Parathyroid adenoma (tissue), 2 donors: ENCODE measurements around the gene TJP1.
"Not testable (repeated sequence)": the region's sequence is repeated elsewhere in the genome, so short reads cannot be mapped to it uniquely, and the experiment has no call there.

Experiments
- H2AFZ ChIP-seq: fragments of 300-600 bp; sonication (generic); one replicate; pipeline ENCODE4 v1.7.0; 2017; ENCODE audit warnings: antibody characterized with exemption, mild to moderate bottlenecking
- H3K27ac ChIP-seq: fragments of 300-600 bp; sonication (generic); one replicate; pipeline ENCODE4 v1.7.0; 2017
- H3K27me3 ChIP-seq: fragments of 300-600 bp; sonication (generic); one replicate; pipeline ENCODE4 v1.7.0; 2017; ENCODE audit warnings: low read length; ENCODE audit not compliant: control insufficient read depth, insufficient read depth
- H3K36me3 ChIP-seq: fragments of 300-600 bp; sonication (generic); one replicate; pipeline ENCODE4 v1.7.0; 2017; ENCODE audit warnings: low read length; ENCODE audit not compliant: control insufficient read depth, insufficient read depth
- H3K4me1 ChIP-seq: fragments of 300-600 bp; sonication (generic); one replicate; pipeline ENCODE4 v1.7.0; 2017; ENCODE audit warnings: control low read depth
- H3K4me2 ChIP-seq: fragments of 300-600 bp; sonication (generic); one replicate; pipeline ENCODE4 v1.7.0; 2017; ENCODE audit warnings: low read length
- H3K4me3 ChIP-seq: fragments of 300-600 bp; sonication (generic); one replicate; pipeline ENCODE4 v1.7.0; 2017; ENCODE audit warnings: low read depth, low read length
- H3K79me2 ChIP-seq: fragments of 300-600 bp; sonication (generic); one replicate; pipeline ENCODE4 v1.7.0; 2017; ENCODE audit warnings: control low read depth
- H3K9ac ChIP-seq: fragments of 300-600 bp; sonication (generic); one replicate; pipeline ENCODE4 v1.7.0; 2017; ENCODE audit warnings: mild to moderate bottlenecking
- H3K9me3 ChIP-seq: fragments of 300-600 bp; sonication (generic); one replicate; pipeline ENCODE4 v1.7.0; 2017; ENCODE audit warnings: low read length; ENCODE audit not compliant: control insufficient read depth
- CTCF ChIP-seq: fragments of 300-600 bp; sonication (generic); IDR thresholded peaks from one replicate; pipeline ENCODE4 v1.7.0; 2017; ENCODE audit warnings: antibody characterized with exemption, mild to moderate bottlenecking
- donor health status: primary hyperparathyroidism.

TJP1 gene

GRCh38 chr15:29818141-29818540 is 4.1 kb downstream of the TJP1 start:
- Histone ChIP-seq H2AFZ (no peak overlapping the region), H3K36me3 (no peaks in the 10 kb centered on the region), H3K79me2 (peaks cover 27% of the 10 kb centered on the region), H3K9me3 (no peaks in the 10 kb centered on the region), H3K9ac (no peak overlapping the region), H3K27ac (no peak overlapping the region), H3K4me1 (no peaks in the 10 kb centered on the region), H3K4me2 (no peak overlapping the region), H3K27me3 (no peaks in the 10 kb centered on the region), H3K4me3 (no peak overlapping the region)
- no peak for TF ChIP-seq CTCF

GRCh38 chr15:29817455-29817854 is 4.8 kb downstream of the TJP1 start:
- H2AFZ ChIP-seq, H3K27ac ChIP-seq, H3K4me1 ChIP-seq, H3K9ac ChIP-seq, H3K9me3 ChIP-seq, H3K27me3 ChIP-seq, H3K4me2 ChIP-seq, H3K4me3 ChIP-seq, H3K36me3 ChIP-seq: not testable (repeated sequence)
- peaks cover 27% of the 10 kb centered on the region for H3K79me2 ChIP-seq

- Histone ChIP-seq H3K27ac (no peak overlapping the region), H3K9me3 (no peaks in the 10 kb centered on the region), H3K4me1 (no peaks in the 10 kb centered on the region), H3K9ac (no peak overlapping the region), H2AFZ (no peak overlapping the region), H3K4me2 (no peak overlapping the region), H3K27me3 (no peaks in the 10 kb centered on the region), H3K4me3 (no peak overlapping the region), H3K36me3 (no peaks in the 10 kb centered on the region), H3K79me2 (peaks cover 27% of the 10 kb centered on the region)
- TF ChIP-seq CTCF = no peak
Measured at GRCh38 chr15:29815000-29815710, 7.1 kb downstream of the TJP1 start.

GRCh38 chr15:29813009-29813408 is 9.3 kb downstream of the TJP1 start:
- no peak overlapping the region for H3K4me2 ChIP-seq
- no peaks in the 10 kb centered on the region for H3K36me3 ChIP-seq
- no peak overlapping the region for H3K4me3 ChIP-seq
- no peak overlapping the region for H2AFZ ChIP-seq
- no peaks in the 10 kb centered on the region for H3K4me1 ChIP-seq
- no peak overlapping the region for H3K27ac ChIP-seq
- no peaks in the 10 kb centered on the region for H3K9me3 ChIP-seq
- H3K9ac ChIP-seq = no peak overlapping the region
- TF ChIP-seq CTCF = no peak
- H3K79me2 ChIP-seq = peaks cover 21% of the 10 kb centered on the region
- no peaks in the 10 kb centered on the region for H3K27me3 ChIP-seq

- Histone ChIP-seq H3K79me2 (peaks cover 16% of the 10 kb centered on the region), H3K4me3 (no peak overlapping the region), H3K27me3 (no peaks in the 10 kb centered on the region), H3K9ac (no peak overlapping the region), H3K9me3 (no peaks in the 10 kb centered on the region), H3K27ac (no peak overlapping the region), H3K4me2 (no peak overlapping the region), H3K4me1 (no peaks in the 10 kb centered on the region), H3K36me3 (no peaks in the 10 kb centered on the region), H2AFZ (no peak overlapping the region)
- no peak for TF ChIP-seq CTCF
Measured at GRCh38 chr15:29812384-29812694, 9.9 kb downstream of the TJP1 start.
